Dermis microvascular lymphatic vessel endothelial cell (primary cell): ENCODE measurements around the gene MYD88. TPM values are rescaled to one million over a fixed set of nuclear protein-coding genes. Genes with fewer than 3 reads are reported as not detected.

Source experiments
- DNase-seq, 2 donors: peaks; one replicate each; pipeline versions ENCODE4 v3.0.0 to v3.0.0-alpha.2; 2010; ENCODE audit warnings: low read depth in 2 of 2
- total RNA-seq: library from RNA; depleted of rRNA; stranded (reverse); fragments of >200 nt; gene quantifications from 2 replicates; pipeline ENCODE4 v1.2.1, GENCODE V29; 2014

The MYD88 gene
- total RNA-seq, 1 donor from 2014 or later, result 17.5 TPM

GRCh38 chr3:38163841-38164642 is 25.6 kb downstream of the MYD88 start:
- DNase-seq, result no peak

- DNase-seq, result no peak
These were observed 26.1 kb downstream of the MYD88 start for GRCh38 chr3:38164643-38164951.

GRCh38 chr3:38164952-38165721 is 26.7 kb downstream of the MYD88 start, which contains the start of gene OXSR1:
Gene OXSR1 (plus strand): TSS chr3:38165537. CDS start chr3:38165877, 340 bp downstream.
- DNase-seq, result peak; percentile 100

- DNase-seq, result peak in 1 of 2 donors; percentile 28
These were observed 27.4 kb downstream of the MYD88 start for GRCh38 chr3:38165722-38166387.

DNA sequence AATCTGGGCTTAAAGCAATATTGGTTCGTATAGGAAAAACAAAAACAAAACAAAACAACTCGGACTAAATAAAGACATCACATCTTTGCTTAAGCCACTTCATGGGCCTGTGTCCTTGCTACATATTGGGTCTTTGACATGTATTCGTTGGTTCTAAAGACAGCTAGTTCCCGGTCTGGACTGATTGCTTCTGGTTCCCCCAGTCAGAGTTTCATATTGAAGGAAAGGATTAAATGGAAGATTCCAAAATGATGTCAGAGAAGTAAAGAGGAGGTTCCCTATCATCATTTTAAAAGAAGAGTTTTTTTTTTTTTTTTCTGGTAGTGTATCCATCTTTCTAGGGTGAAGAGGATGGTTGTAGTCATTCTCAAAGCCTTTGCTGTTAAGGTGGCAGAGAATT is 29.1 kb downstream of the MYD88 start:
- DNase-seq, result no peak

DNA sequence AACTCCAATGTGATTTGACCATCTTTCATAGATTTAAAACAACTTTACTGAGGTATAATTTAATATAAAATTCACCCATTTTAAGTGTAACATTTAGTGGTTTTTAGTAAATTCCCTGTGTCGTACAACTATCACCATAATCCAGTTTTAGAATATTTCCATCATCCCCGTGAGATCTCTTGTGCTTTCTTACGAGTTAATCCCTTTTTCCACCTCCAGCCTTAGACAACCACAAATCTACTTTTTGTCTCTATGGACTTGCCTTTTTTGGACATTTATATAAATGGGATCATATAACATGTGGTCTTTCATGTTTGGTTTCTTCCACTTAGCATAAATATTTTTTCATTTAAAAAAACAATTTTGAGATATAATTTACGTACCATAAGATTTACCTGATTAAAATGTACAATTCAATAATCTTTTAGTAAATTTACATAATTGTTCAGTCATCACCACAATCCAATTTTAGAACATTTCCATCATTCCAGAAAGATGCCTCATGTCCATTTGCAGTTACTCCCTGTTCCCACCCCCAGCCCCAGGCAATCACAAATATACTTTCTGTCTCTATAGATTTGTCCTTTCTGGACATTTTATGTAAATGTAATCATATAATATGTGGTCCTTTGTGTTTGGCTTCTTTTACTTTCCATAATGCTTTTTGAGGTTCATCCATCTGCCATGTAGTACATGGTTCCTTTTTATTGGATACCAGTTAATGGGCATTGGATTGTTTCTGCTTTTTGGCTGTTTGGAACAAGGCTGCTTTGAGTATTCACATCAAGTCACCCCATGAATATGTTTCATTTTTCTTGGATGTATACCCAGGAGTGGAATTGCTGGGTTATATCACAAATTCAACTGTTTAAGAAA is 29.9 kb downstream of the MYD88 start:
- no peak for DNase-seq

- DNase-seq, result no peak
These were observed 30.5 kb downstream of the MYD88 start for GRCh38 chr3:38169027-38169317.

GRCh38 chr3:38170722-38171121 is 32.3 kb downstream of the MYD88 start:
- no peak for DNase-seq

DNA sequence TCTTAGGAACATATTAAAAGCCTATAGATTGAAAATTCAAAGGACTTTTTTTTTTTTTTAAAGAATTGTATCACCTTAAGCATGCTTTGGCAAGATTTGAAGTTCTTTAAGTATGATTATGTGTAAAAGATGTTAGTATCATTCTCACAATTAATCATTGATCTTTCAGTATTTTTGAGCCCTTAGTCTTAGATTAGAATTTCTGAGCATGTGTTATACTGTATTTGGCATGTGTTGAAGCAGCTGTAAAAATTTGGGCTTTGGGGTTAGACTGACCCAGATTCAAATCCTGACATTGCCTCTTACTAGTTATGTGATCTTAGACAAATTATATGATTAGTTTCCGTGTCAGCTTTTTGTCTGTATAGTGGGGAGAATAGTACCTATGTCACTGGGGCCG is 33.2 kb downstream of the MYD88 start:
- DNase-seq, result no peak

DNA sequence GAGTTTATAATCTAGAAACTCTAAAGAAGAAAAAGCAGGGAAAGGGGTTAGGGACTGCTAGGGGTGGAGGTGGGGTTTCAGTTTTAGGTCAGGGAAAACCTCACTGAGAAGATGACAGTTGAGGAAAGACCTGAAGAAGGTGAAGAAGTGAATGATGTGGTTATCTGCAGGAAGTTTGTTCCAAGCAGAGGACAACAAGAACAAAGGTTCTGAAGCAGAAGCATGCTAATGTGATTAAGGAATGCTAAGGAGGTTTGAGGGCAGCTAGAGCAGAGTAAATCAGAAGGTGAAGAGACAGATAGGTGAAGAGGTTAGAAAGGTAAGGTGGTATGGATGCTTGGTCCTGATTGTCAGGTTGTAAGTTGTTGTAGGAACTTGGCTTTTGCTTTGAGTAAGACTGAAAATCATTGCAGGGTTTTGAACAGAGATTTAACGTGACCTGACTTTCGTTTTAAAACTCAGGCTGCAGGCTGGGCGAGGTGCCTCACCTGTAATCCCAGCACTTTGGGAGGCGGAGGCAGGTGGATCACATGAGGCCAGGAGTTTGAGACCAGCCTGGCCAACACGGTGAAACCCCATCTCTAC is 35.5 kb downstream of the MYD88 start:
- no peak for DNase-seq

DNA sequence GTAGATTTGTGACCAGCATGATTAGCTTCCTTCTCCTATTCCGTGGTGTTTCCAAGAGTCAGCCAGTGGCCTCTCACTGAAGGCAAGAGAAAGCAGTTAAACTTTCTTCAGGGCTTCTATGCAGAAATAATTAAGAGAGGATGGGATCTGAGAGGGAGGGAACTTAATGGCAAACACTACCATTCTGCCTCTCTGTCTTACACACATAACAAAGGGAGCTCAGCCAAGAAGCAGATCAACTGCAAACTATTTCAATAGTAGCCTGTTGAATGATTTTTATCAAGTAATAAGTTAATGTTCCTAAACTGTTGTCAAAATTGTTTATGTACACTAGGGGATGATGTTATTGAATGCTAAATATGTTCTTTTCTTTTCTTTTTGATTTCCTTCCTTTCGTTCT is 38.7 kb downstream of the MYD88 start:
- no peak for DNase-seq

DNA sequence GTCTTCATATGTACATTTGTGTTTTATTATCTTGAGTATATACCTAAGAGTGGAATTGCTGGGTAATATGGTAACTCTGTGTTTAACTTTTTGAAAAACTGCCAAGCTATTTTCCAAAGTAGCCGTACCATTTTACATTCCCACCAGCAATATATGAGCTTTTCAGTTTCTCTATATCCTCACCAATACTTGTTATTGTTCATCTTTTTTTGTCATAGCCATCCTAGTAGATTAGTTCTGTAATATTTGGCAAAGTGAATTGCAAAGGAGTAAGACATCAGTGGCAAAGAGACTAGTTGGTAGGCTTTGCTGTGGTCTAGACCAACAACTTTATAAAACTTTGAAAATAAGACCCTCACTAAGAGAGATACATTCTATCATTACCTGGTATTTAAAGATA is 48.3 kb downstream of the MYD88 start:
- DNase-seq, result no peak

DNA sequence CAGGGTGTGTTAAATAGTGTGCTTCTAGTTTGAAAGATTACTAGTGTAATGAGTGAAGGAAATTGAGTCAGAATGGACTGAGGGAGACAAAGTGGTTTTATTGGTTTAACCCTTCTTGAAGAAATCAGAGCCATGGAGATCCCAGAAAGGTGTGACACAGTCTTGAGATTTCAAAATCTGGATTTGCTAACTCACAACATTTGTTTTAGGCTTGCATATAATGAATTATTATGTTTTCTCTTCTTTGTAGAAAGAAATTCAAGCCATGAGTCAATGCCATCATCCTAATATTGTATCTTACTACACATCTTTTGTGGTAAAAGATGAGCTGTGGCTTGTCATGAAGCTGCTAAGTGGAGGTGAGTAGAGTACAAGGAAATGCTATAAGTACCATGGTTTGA is 52.0 kb downstream of the MYD88 start:
- DNase-seq, result no peak

Other genes with a start within 250 kb of the MYD88 start
- 2.2 and 4.0 TPM in 2 replicates for gene VILL, start 147.9 kb upstream of the MYD88 start, total RNA-seq
- 13.2 and 13.7 TPM in 2 replicates for gene PLCD1, start 109.0 kb upstream of the MYD88 start, total RNA-seq
- gene DLEC1, start 99.5 kb upstream of the MYD88 start, total RNA-seq, result under 0.01 TPM in 2 replicates
- gene ACAA1, start 1.5 kb upstream of the MYD88 start, total RNA-seq, result 34.9 and 45.1 TPM in 2 replicates
- gene OXSR1, start 26.9 kb downstream of the MYD88 start, total RNA-seq, result 24.7 and 28.2 TPM in 2 replicates
- under 0.01 TPM in 2 replicates for gene SLC22A13, start 127.2 kb downstream of the MYD88 start, total RNA-seq
- under 0.01 TPM in 1 of 2 replicates, not detected in the other for gene SLC22A14, start 143.6 kb downstream of the MYD88 start, total RNA-seq
- gene XYLB, start 208.1 kb downstream of the MYD88 start, total RNA-seq, result 1.4 and 1.7 TPM in 2 replicates